H9 (cell line): Measurements from ENCODE around the gene DOCK1. TPM values are rescaled to one million over a fixed set of nuclear protein-coding genes. Genes with fewer than 3 reads are reported as not detected.

Source experiments
- DNase-seq: peaks from one replicate; pipeline ENCODE4 v3.0.0-alpha.2; 2017
- H2AFZ ChIP-seq: one replicate; pipeline ENCODE4 v1.6.1; 2013; ENCODE audit warnings: mild to moderate bottlenecking, low read length, control low read depth, moderate library complexity
- H2AK5ac ChIP-seq: 2 replicates; pipeline ENCODE4 v1.6.1; 2013; ENCODE audit warnings: low read length, control low read depth, mixed read lengths; ENCODE audit not compliant: insufficient read length
- H2BK120ac ChIP-seq: one replicate; pipeline ENCODE4 v1.6.1; 2013; ENCODE audit warnings: low read depth, mild to moderate bottlenecking, low read length, control low read depth, inconsistent platforms; ENCODE audit not compliant: poor library complexity, severe bottlenecking
- H2BK12ac ChIP-seq: 2 replicates; pipeline ENCODE4 v1.6.1; 2013; ENCODE audit warnings: low read length, control low read depth, mixed read lengths, low read depth; ENCODE audit not compliant: insufficient read length
- H2BK15ac ChIP-seq: 2 replicates; pipeline ENCODE4 v1.6.1; 2013; ENCODE audit warnings: low read depth, low read length, control low read depth
- H2BK20ac ChIP-seq: one replicate; pipeline ENCODE4 v1.6.1; 2013; ENCODE audit warnings: low read depth, mild to moderate bottlenecking, low read length, control low read depth, inconsistent platforms; ENCODE audit not compliant: poor library complexity, severe bottlenecking
- H2BK5ac ChIP-seq: 2 replicates; pipeline ENCODE4 v1.6.1; 2013; ENCODE audit warnings: low read length, control low read depth, mixed read lengths; ENCODE audit not compliant: insufficient read length
- H3K14ac ChIP-seq: 2 replicates; pipeline ENCODE4 v1.6.1; 2013; ENCODE audit warnings: low read length, control low read depth; ENCODE audit not compliant: insufficient read depth
- H3K18ac ChIP-seq: 2 replicates; pipeline ENCODE4 v1.6.1; 2013; ENCODE audit warnings: low read depth, mild to moderate bottlenecking, mixed read lengths, low read length, control low read depth; ENCODE audit not compliant: insufficient read length
- H3K23ac ChIP-seq: 2 replicates; pipeline ENCODE4 v1.6.1; 2013; ENCODE audit warnings: low read length, control low read depth, mixed read lengths, low read depth; ENCODE audit not compliant: insufficient read length
- H3K23me2 ChIP-seq: 2 replicates; pipeline ENCODE4 v1.6.1; 2013; ENCODE audit warnings: low read depth, mild to moderate bottlenecking, mixed read lengths, low read length, control low read depth; ENCODE audit not compliant: insufficient read length, poor library complexity, severe bottlenecking
- H3K27ac ChIP-seq: 2 replicates; pipeline ENCODE4 v1.5.1; 2013; ENCODE audit warnings: low read length, control low read depth, mixed read lengths, low read depth; ENCODE audit not compliant: insufficient read length
- H3K27me3 ChIP-seq: 2 replicates; pipeline ENCODE4 v1.6.1; 2013; ENCODE audit warnings: low read length, control low read depth, inconsistent platforms; ENCODE audit not compliant: insufficient read depth
- H3K4ac ChIP-seq: 2 replicates; pipeline ENCODE4 v1.6.1; 2013; ENCODE audit warnings: low read depth, mild to moderate bottlenecking, control low read depth, inconsistent platforms, low read length, moderate library complexity
- H3K4me1 ChIP-seq: 2 replicates; pipeline ENCODE4 v1.6.1; 2013; ENCODE audit warnings: low read length, control low read depth, inconsistent platforms; ENCODE audit not compliant: insufficient read depth
- H3K4me2 ChIP-seq: 2 replicates; pipeline ENCODE4 v1.6.1; 2013; ENCODE audit warnings: low read length, control low read depth, mixed read lengths; ENCODE audit not compliant: insufficient read length, insufficient read depth
- H3K56ac ChIP-seq: 2 replicates; pipeline ENCODE4 v1.6.1; 2013; ENCODE audit warnings: low read depth, mild to moderate bottlenecking, mixed read lengths, low read length, control low read depth; ENCODE audit not compliant: insufficient read length
- H3K79me1 ChIP-seq: 2 replicates; pipeline ENCODE4 v1.6.1; 2013; ENCODE audit warnings: low read depth, mild to moderate bottlenecking, moderate library complexity, low read length, control low read depth, inconsistent platforms; ENCODE audit not compliant: insufficient read depth, poor library complexity, severe bottlenecking
- H3K79me2 ChIP-seq: 2 replicates; pipeline ENCODE4 v1.6.1; 2013; ENCODE audit warnings: low read length, control low read depth, inconsistent platforms; ENCODE audit not compliant: insufficient read depth
- H3K9ac ChIP-seq: 2 replicates; pipeline ENCODE4 v1.6.1; 2013; ENCODE audit warnings: low read length, control low read depth, mixed read lengths; ENCODE audit not compliant: insufficient read length; ENCODE audit errors: extremely low read depth
- H3K9me3 ChIP-seq: one replicate; pipeline ENCODE4 v1.6.1; 2013; ENCODE audit warnings: low read depth, low read length, inconsistent platforms; ENCODE audit not compliant: control insufficient read depth
- H3T11ph ChIP-seq: one replicate; pipeline ENCODE4 v1.6.1; 2013; ENCODE audit warnings: mild to moderate bottlenecking, low read length, control low read depth, inconsistent platforms
- H4K20me1 ChIP-seq: one replicate; pipeline ENCODE4 v1.6.1; 2013; ENCODE audit not compliant: control insufficient read depth, insufficient read length, insufficient read depth
- H4K5ac ChIP-seq: 2 replicates; pipeline ENCODE4 v1.6.1; 2013; ENCODE audit warnings: low read depth, mild to moderate bottlenecking, mixed read lengths, low read length, control low read depth; ENCODE audit not compliant: insufficient read length
- H4K8ac ChIP-seq: replicated peaks from 2 replicates; pipeline ENCODE4 v1.6.1; 2013; ENCODE audit warnings: low read length, control low read depth, mixed read lengths, low read depth; ENCODE audit not compliant: insufficient read length
- H4K91ac ChIP-seq: 2 replicates; pipeline ENCODE4 v1.6.1; 2013; ENCODE audit warnings: low read depth, mild to moderate bottlenecking, moderate library complexity, mixed read lengths, low read length, control low read depth; ENCODE audit not compliant: insufficient read length
- H3K27ac Mint-ChIP-seq, 3 experiments: 2 replicates in 2 of 3; 3 replicates in 1 of 3; pipeline ENCODE4 v1.8.0; 2020 to 2021; ENCODE audit warnings: mixed read lengths in 3 of 3, mild to moderate bottlenecking in 1 of 3, moderate library complexity in 1 of 3
- H3K27me3 Mint-ChIP-seq: 2 replicates; pipeline ENCODE4 v1.8.0; 2021; ENCODE audit warnings: low read depth, mild to moderate bottlenecking, moderate library complexity, mixed read lengths
- H3K36me3 Mint-ChIP-seq, 3 experiments: 2 replicates in 2 of 3; 3 replicates in 1 of 3; pipeline ENCODE4 v1.8.0; 2020 to 2021; ENCODE audit warnings: low read depth in 3 of 3, mixed read lengths in 3 of 3; ENCODE audit not compliant: insufficient read depth in 1 of 3
- H3K4me1 Mint-ChIP-seq, 2 experiments: 2 replicates each; pipeline ENCODE4 v1.8.0; 2020; ENCODE audit warnings: mixed read lengths in 2 of 2
- H3K4me3 Mint-ChIP-seq, 2 experiments: 2 replicates in 1 of 2; 3 replicates in 1 of 2; pipeline ENCODE4 v1.8.0; 2020 to 2021; ENCODE audit warnings: mild to moderate bottlenecking in 2 of 2, mixed read lengths in 2 of 2, moderate library complexity in 1 of 2
- H3K9me3 Mint-ChIP-seq, 2 experiments: 2 replicates in 1 of 2; 3 replicates in 1 of 2; pipeline ENCODE4 v1.8.0; 2020; ENCODE audit warnings: mild to moderate bottlenecking in 2 of 2, mixed read lengths in 2 of 2, moderate library complexity in 1 of 2
- WGBS: extraction: QIAGEN DNeasy Blood & Tissue Kit; methylation state at CpG from one replicate; pipeline ENCODE4 v1.1.7; 2013; ENCODE audit warnings: missing lambda C conversion rate, low lambda C conversion rate, mixed read lengths; ENCODE audit not compliant: insufficient read length; ENCODE audit errors: extremely low coverage; 5-methylcytosine and 5-hydroxymethylcytosine counted together
- total RNA-seq: library from RNA; stranded (reverse); gene quantifications from 2 replicates; pipeline ENCODE4 v1.2.1, GENCODE V29; 2021
- TF ChIP-seq, protein P1 (sequence below): fragments of 200-600 bp; sonication (generic); conservative IDR thresholded peaks from 3 replicates; pipeline ENCODE4 v1.8.0; 2021; ENCODE audit warnings: antibody characterized with exemption, mild to moderate bottlenecking

Gene DOCK1
- total RNA-seq, 1 experiment from 2014 or later, result 57.0 TPM

DNA sequence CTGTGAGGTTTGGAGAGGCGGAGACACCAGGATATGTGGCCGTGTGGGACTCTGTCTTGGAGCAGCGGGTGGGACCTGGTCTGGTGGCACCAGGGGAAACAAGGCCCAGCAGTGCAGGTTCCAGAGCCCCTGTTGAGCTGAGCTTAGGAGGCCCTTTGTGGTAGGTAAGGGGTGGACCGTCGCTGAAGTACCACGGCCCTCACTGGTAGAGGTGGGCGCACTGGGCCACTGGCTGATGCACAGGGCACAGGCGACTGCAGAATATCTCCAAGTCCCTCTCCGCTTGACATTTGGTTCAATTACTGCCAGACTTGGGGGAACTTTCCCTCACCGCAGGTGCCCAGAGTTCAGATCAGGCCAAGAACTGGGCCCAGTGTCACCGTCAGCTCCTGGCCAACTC is 27.3 kb downstream of the DOCK1 start:
- H3K27me3 ChIP-seq, result no peaks in the 10 kb centered on the region
- H3K9ac ChIP-seq, result no peak overlapping the region
- H4K5ac ChIP-seq, result no peak overlapping the region
- H4K20me1 ChIP-seq, result no peaks in the 10 kb centered on the region
- Mint-ChIP-seq H3K27ac (peak overlapping the region in 2 of 3 experiments; percentile 69 to 85; a peak in 1 of 7 replicates), H3K4me1 (peaks cover 29 to 39% of the 10 kb centered on the region in 2 experiments), H3K9me3 (peaks cover 0 to 2% of the 10 kb centered on the region in 2 experiments; a peak in 2 of 5 replicates), H3K27me3 (no peaks in the 10 kb centered on the region), H3K36me3 (peaks cover 16 to 34% (median 24%) of the 10 kb centered on the region in 3 experiments), H3K4me3 (no peak overlapping the region)
- no peak overlapping the region for H2BK15ac ChIP-seq
- H4K91ac ChIP-seq, result no peak overlapping the region
- H3K4ac ChIP-seq, result no peak overlapping the region
- no peak overlapping the region for H3K4me2 ChIP-seq
- no peak overlapping the region for H2BK12ac ChIP-seq
- H2BK20ac ChIP-seq, result no peak overlapping the region
- H2AFZ ChIP-seq, result no peak overlapping the region
- no peak overlapping the region for H3K18ac ChIP-seq
- no peak overlapping the region for H3T11ph ChIP-seq
- peaks cover 10% of the 10 kb centered on the region; the same call in 1 of the 2 replicates for H3K79me2 ChIP-seq
- H4K8ac ChIP-seq, result no peak overlapping the region
- no peak overlapping the region for H3K56ac ChIP-seq
- H2AK5ac ChIP-seq, result no peak overlapping the region
- peaks cover 8% of the 10 kb centered on the region for H3K79me1 ChIP-seq
- H3K27ac ChIP-seq, result no peak overlapping the region
- no peaks in the 10 kb centered on the region for H3K4me1 ChIP-seq
- WGBS, result no CpG with 5 or more reads among the region's 11 CpGs
- no peaks in the 10 kb centered on the region for H3K9me3 ChIP-seq
- H2BK120ac ChIP-seq, result no peak overlapping the region
- no peak overlapping the region; the same call in 1 of the 2 replicates for H3K14ac ChIP-seq
- no peaks in the 10 kb centered on the region for H3K23me2 ChIP-seq
- TF ChIP-seq, protein P1, sequence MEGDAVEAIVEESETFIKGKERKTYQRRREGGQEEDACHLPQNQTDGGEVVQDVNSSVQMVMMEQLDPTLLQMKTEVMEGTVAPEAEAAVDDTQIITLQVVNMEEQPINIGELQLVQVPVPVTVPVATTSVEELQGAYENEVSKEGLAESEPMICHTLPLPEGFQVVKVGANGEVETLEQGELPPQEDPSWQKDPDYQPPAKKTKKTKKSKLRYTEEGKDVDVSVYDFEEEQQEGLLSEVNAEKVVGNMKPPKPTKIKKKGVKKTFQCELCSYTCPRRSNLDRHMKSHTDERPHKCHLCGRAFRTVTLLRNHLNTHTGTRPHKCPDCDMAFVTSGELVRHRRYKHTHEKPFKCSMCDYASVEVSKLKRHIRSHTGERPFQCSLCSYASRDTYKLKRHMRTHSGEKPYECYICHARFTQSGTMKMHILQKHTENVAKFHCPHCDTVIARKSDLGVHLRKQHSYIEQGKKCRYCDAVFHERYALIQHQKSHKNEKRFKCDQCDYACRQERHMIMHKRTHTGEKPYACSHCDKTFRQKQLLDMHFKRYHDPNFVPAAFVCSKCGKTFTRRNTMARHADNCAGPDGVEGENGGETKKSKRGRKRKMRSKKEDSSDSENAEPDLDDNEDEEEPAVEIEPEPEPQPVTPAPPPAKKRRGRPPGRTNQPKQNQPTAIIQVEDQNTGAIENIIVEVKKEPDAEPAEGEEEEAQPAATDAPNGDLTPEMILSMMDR, result no peak
- H2BK5ac ChIP-seq, result no peak overlapping the region
- no peak for DNase-seq
- no peak overlapping the region for H3K23ac ChIP-seq
